Heart left ventricle (tissue), 16 donors: Measurements from ENCODE around the gene CFI. TPM values are rescaled to one million over a fixed set of nuclear protein-coding genes. Genes with fewer than 3 reads are reported as not detected.

Source experiments
- ATAC-seq, 4 donors: fragments of 200-7000 bp; cut with Tn5 transposase; one replicate each; pipeline ENCODE4 v1.9.1; 2020 to 2022; ENCODE audit warnings: moderate library complexity in 4 of 4, mild to moderate bottlenecking in 3 of 4, moderate number of reproducible peaks in 1 of 4
- DNase-seq, 5 donors: peaks; one replicate each; pipeline ENCODE4 v3.0.0-alpha.2; 2020
- H3K27ac ChIP-seq, 12 donors: fragments of 200-600 bp; sonication (generic) in 4 of 12; one replicate each; pipeline versions ENCODE4 v1.5.0 to v1.8.0; 2016 to 2022; ENCODE audit warnings: mild to moderate bottlenecking in 2 of 12
- H3K27me3 ChIP-seq, 9 donors: fragments of 200-600 bp; sonication (generic) in 2 of 9; one replicate each; pipeline versions ENCODE4 v1.5.1 to v1.8.0; 2016 to 2022; ENCODE audit warnings: mild to moderate bottlenecking in 3 of 9
- H3K36me3 ChIP-seq, 9 donors: fragments of 200-600 bp; sonication (generic) in 2 of 9; one replicate each; pipeline versions ENCODE4 v1.5.0 to v1.8.0; 2018 to 2022; ENCODE audit warnings: mild to moderate bottlenecking in 2 of 9
- H3K4me1 ChIP-seq, 12 donors: fragments of 200-600 bp; sonication (generic) in 4 of 12; one replicate each; pipeline versions ENCODE4 v1.5.0 to v1.8.0; 2016 to 2022; ENCODE audit warnings: mild to moderate bottlenecking in 3 of 12
- H3K4me3 ChIP-seq, 12 donors: fragments of 200-600 bp; sonication (generic) in 4 of 12; one replicate each; pipeline versions ENCODE4 v1.5.0 to v1.8.0; 2017 to 2022; ENCODE audit warnings: mild to moderate bottlenecking in 9 of 12, moderate library complexity in 4 of 12
- H3K9me3 ChIP-seq, 12 donors: fragments of 200-600 bp; sonication (generic) in 4 of 12; one replicate each; pipeline versions ENCODE4 v1.5.0 to v1.8.0; 2016 to 2022; ENCODE audit warnings: mild to moderate bottlenecking in 1 of 12
- POLR2A ChIP-seq, 2 donors: fragments of 450-650 bp; IDR thresholded peaks; one replicate each; pipeline ENCODE4 v1.6.1; 2017; ENCODE audit warnings: antibody characterized with exemption in 2 of 2, mild to moderate bottlenecking in 2 of 2, moderate library complexity in 2 of 2
- WGBS, 4 donors: extraction: QIAGEN DNeasy Blood & Tissue Kit in 2 of 4; methylation state at CpG; one replicate each; pipeline versions ENCODE4 v1.1.5 to v1.1.7; 2013 to 2018; 5-methylcytosine and 5-hydroxymethylcytosine counted together
- intact Hi-C, 10 donors: fragments of 100-400 bp; cut with DNase I; formaldehyde crosslinking; loops; one replicate each; pipeline versions ENCODE4 v1.11.1 to v1.14.2; 2022
- polyA plus RNA-seq, 2 donors: library from polyadenylated mRNA; stranded (reverse); fragments of 200-250 nt; gene quantifications; one replicate each; pipeline ENCODE4 v1.2.3, GENCODE V29; 2013
- total RNA-seq, 9 donors: library from RNA; depleted of rRNA in 2 of 9; stranded (reverse); fragments of >200 nt in 2 of 9; fragmentation: NEBNext Ultra II Directional in 3 of 9; extraction: Animal tissue kit (Norgen Biotek cat#: 25700) in 3 of 9; gene quantifications; one replicate each; pipeline versions ENCODE4 v1.1.0 to v1.2.4, GENCODE V29; 2016 to 2023
- TF ChIP-seq, protein P1 (sequence below), 12 donors: fragments of 200-600 bp; sonication (generic) in 4 of 12; IDR thresholded peaks; one replicate each; pipeline versions ENCODE4 v1.5.0 to v1.8.0; 2018 to 2022; ENCODE audit warnings: antibody characterized with exemption in 12 of 12, mild to moderate bottlenecking in 5 of 12
- donor health status: ischemic (EF 13 %, LVEDD 7.1; RV severe dilation, severe dysfunction).
- donor health status: healthy with polysubstance abuse.
- donor health status: DM: no; HTN: yes; CAD: no.
- donor health status: DM: no; HTN: no; CAD: no.
- donor health status: ischemic (EF 25% LVEDD 6.9; RV normal size, moderate dysfunction).
- donor health status: ischemic (EF 25% LVEDD 5.7; RV mildly dilated, moderate dysfunction).
- donor health status: healthy.
- donor health status: DM: yes; HTN: yes; CAD: no.
- donor health status: ischemic (EF 35%, LVEDD 5.7; RV mildly dilated, moderate dysfunction).
- donor health status: nonischemic (EF 11% LVEDD 7.7; RV severe dilation, severe dysfunction).
- donor health status: DM: yes; HTN: yes; CAD: no.
- donor health status: PGD.
- donor health status: ischemic (EF 29% LVEDD 5.4; RV normal size, mild dysfunction).
- donor health status: nonischemic (EF 23%, LVEDD 6.1; RV moderate dilation, normal function).

The CFI gene
- total and polyA plus RNA-seq, 11 donors = 6.2 to 52.0 (median 9.0) TPM

DNA sequence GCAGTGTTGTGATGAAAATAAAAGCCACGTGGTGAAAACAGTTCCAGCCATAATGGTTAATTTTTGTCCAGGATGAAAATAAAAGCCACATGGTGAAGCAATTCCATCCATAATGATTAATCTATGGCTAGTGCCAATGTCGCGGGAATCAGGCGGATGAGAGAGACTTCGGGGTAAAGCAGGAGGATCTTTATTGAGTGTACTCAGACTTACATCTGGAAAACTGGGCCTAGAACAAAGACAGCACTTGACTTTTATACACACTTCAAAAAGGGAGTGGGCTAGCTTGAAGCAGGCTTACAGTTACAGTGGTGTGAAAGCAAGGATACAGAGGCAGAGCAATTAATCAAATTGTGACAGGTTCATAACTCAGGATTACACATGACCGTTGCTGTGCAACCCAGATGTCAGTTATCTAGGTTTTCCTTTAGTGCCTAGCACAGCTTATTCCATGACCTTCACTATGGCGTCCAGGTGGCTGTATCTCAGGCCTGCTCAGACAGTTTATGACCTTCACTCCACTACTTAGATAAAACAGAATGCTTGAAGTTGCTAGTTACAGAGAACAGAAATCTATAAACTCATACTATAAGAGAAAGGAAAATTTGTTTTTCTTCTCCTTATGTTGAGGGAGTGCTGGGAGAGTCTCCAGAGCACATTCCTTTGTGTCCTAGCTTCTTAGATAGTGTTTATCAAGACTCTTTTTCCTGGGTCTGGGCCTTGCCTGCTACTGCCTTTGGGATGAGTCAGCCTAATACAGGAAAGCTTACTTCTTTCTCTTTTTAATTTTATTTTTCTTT is 66.0 kb downstream of the CFI start:
- intact Hi-C loops = loop anchor here in 1 of 10 donors (10.0 kb wide), 2 partner anchors 69 to 301 kb away; partner anchors contain the start of genes CFI and SEC24B
- no peak overlapping the region for H3K27ac ChIP-seq
- H3K36me3 ChIP-seq = no peaks in the 10 kb centered on the region

GRCh38 chr4:109733728-109734127 is 68.1 kb downstream of the CFI start:
- Histone ChIP-seq H3K4me3 (no peak overlapping the region), H3K27ac (no peak overlapping the region), H3K36me3 (no peaks in the 10 kb centered on the region), H3K9me3 (no peaks in the 10 kb centered on the region), H3K27me3 (no peaks in the 10 kb centered on the region), H3K4me1 (peaks cover 0 to 12% (median 5%) of the 10 kb centered on the region in 12 donors)
- WGBS, 4 donors = 91 to 95% (median 93%) methylated on average over 5 of the region's 5 CpGs
- TF ChIP-seq, protein P1, sequence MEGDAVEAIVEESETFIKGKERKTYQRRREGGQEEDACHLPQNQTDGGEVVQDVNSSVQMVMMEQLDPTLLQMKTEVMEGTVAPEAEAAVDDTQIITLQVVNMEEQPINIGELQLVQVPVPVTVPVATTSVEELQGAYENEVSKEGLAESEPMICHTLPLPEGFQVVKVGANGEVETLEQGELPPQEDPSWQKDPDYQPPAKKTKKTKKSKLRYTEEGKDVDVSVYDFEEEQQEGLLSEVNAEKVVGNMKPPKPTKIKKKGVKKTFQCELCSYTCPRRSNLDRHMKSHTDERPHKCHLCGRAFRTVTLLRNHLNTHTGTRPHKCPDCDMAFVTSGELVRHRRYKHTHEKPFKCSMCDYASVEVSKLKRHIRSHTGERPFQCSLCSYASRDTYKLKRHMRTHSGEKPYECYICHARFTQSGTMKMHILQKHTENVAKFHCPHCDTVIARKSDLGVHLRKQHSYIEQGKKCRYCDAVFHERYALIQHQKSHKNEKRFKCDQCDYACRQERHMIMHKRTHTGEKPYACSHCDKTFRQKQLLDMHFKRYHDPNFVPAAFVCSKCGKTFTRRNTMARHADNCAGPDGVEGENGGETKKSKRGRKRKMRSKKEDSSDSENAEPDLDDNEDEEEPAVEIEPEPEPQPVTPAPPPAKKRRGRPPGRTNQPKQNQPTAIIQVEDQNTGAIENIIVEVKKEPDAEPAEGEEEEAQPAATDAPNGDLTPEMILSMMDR (IDR thresholded peaks at IDR 0.05) = no peak
- no peak for TF ChIP-seq POLR2A (IDR thresholded peaks at IDR 0.05)
- DNase-seq (no peak), ATAC-seq (no peak)
- intact Hi-C loops = loop anchor here in 2 of 10 donors (5.0 to 10.0 kb wide), 3 partner anchors 71 to 299 kb away; partner anchors contain the start of genes CFI (in 1 of the 2), GAR1 (in 1 of the 2) and SEC24B (in 1 of the 2)

More for the DNA sequence above, 66.0 kb downstream of the CFI start:
- no peaks in the 10 kb centered on the region for H3K27me3 ChIP-seq
- ATAC-seq (peak in 3 of 4 donors; percentile 51 to 89 (median 76)), DNase-seq (no peak)
- H3K4me1 ChIP-seq = peaks cover 0 to 1% (median 0%) of the 10 kb centered on the region in 12 donors
- 69 to 73% (median 70%) methylated on average over 7 of the region's 7 CpGs for WGBS, 4 donors
- H3K4me3 ChIP-seq = no peak overlapping the region
- TF ChIP-seq, protein P1 (IDR thresholded peaks at IDR 0.05) = no peak
- no peak for TF ChIP-seq POLR2A (IDR thresholded peaks at IDR 0.05)
- no peaks in the 10 kb centered on the region for H3K9me3 ChIP-seq

GRCh38 chr4:109730619-109731545 is 70.9 kb downstream of the CFI start:
- WGBS, 4 donors = 55 to 56% (median 55%) methylated on average over 21 of the region's 21 CpGs
- no peaks in the 10 kb centered on the region for H3K9me3 ChIP-seq
- TF ChIP-seq POLR2A (IDR thresholded peaks at IDR 0.05) = no peak
- TF ChIP-seq, protein P1 (IDR thresholded peaks at IDR 0.05) = no peak
- H3K4me3 ChIP-seq = peak overlapping the region; percentile 78 to 98 (median 92)
- peaks cover 0 to 20% (median 12%) of the 10 kb centered on the region in 12 donors for H3K4me1 ChIP-seq
- no peak for ATAC-seq
- DNase-seq = peak in 1 of 5 donors; percentile 66
- H3K27ac ChIP-seq = peak overlapping the region; percentile 8 to 90 (median 76)
- no peaks in the 10 kb centered on the region for H3K27me3 ChIP-seq
- H3K36me3 ChIP-seq = no peaks in the 10 kb centered on the region
- intact Hi-C loops = loop anchor here in 4 of 10 donors (1.0 to 10.0 kb wide), 5 partner anchors 28 to 296 kb away; partner anchors contain the start of genes GAR1 (in 2 of the 4), CASP6 (in 1 of the 4), CFI (in 1 of the 4) and SEC24B (in 1 of the 4)
